Endothelial cell of umbilical vein (primary cell): ENCODE results near the gene MLX.

Experiments used
- CTCF ChIP-seq, 2 donors: IDR thresholded peaks; 1 replicate in 1 of 2; 2 replicates in 1 of 2; pipeline ENCODE4 v1.5.1; 2011; ENCODE audit warnings: low read length in 2 of 2, mild to moderate bottlenecking in 2 of 2, moderate library complexity in 2 of 2, control low read depth in 1 of 2, inconsistent platforms in 1 of 2, low read depth in 1 of 2; ENCODE audit not compliant: insufficient read depth in 1 of 2; ENCODE audit errors: extremely low read depth in 1 of 2
- EZH2 ChIP-seq: IDR thresholded peaks from 2 replicates; pipeline ENCODE4 v1.6.1; 2012; ENCODE audit warnings: borderline replicate concordance, low read depth, mild to moderate bottlenecking, moderate library complexity, low read length, inconsistent platforms; ENCODE audit not compliant: severe bottlenecking
- GATA2 ChIP-seq: IDR thresholded peaks from 2 replicates; pipeline ENCODE4 v1.7.0; 2011; ENCODE audit warnings: low read depth, mild to moderate bottlenecking, moderate library complexity, mixed read lengths, low read length; ENCODE audit not compliant: insufficient read length, insufficient read depth
- MYC ChIP-seq: IDR thresholded peaks from one replicate; pipeline ENCODE4 v1.6.1; 2011; ENCODE audit warnings: mild to moderate bottlenecking, low read depth, low read length
- POLR2A ChIP-seq: IDR thresholded peaks from 2 replicates; pipeline ENCODE4 v1.6.1; 2012; ENCODE audit warnings: low read depth, mild to moderate bottlenecking, control low read depth, low read length
- POLR2AphosphoS5 ChIP-seq: IDR thresholded peaks from 2 replicates; pipeline ENCODE4 v1.6.1; 2012; ENCODE audit warnings: low read depth, mild to moderate bottlenecking, control low read depth, low read length, moderate library complexity; ENCODE audit not compliant: insufficient read depth
- TF ChIP-seq, protein P1 (sequence below): IDR thresholded peaks from 2 replicates; pipeline ENCODE4 v1.6.1; 2011; ENCODE audit not compliant: insufficient read depth, insufficient read length

- TF ChIP-seq CTCF (IDR thresholded peaks at IDR 0.05; ENCODE audit: extremely low read depth in 1 of 2, insufficient read depth in 1 of 2, low read depth in 1 of 2, low read length in 2 of 2) = no peak
- TF ChIP-seq, protein P1, sequence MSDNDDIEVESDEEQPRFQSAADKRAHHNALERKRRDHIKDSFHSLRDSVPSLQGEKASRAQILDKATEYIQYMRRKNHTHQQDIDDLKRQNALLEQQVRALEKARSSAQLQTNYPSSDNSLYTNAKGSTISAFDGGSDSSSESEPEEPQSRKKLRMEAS = no peak
- TF ChIP-seq POLR2A = no peak
- no peak for TF ChIP-seq EZH2
- no peak for TF ChIP-seq POLR2AphosphoS5
- no peak for TF ChIP-seq GATA2
- TF ChIP-seq MYC = no peak
These were observed 19.8 kb downstream of the MLX start for GRCh38 chr17:42586514-42587230.
